Posterior vena cava (tissue), 2 donors: ENCODE measurements around the gene PCSK2. TPM values are rescaled to one million over a fixed set of nuclear protein-coding genes. Genes with fewer than 3 reads are reported as not detected.

Source experiments
- DNase-seq: peaks from one replicate; pipeline ENCODE4 v3.0.0-alpha.2; 2020; ENCODE audit warnings: low spot score
- intact Hi-C, 2 donors: fragments of 100-400 bp; cut with DNase I; formaldehyde crosslinking; loops; one replicate each; pipeline versions ENCODE4 v1.14.1 to v1.14.2; 2022 to 2023
- total RNA-seq, 2 donors: library from RNA; stranded (reverse); fragmentation: NEBNext Ultra II Directional; extraction: Animal tissue kit (Norgen Biotek cat#: 25700); gene quantifications; one replicate each; pipeline ENCODE4 v1.2.1, GENCODE V29; 2021
- donor health status: DM: yes; HTN: yes; CAD: no.
- donor health status: DM: yes; HTN: yes; CAD: no.

PCSK2 gene
- total RNA-seq, 2 donors from 2014 or later: 0.24 to 0.32 TPM

DNA sequence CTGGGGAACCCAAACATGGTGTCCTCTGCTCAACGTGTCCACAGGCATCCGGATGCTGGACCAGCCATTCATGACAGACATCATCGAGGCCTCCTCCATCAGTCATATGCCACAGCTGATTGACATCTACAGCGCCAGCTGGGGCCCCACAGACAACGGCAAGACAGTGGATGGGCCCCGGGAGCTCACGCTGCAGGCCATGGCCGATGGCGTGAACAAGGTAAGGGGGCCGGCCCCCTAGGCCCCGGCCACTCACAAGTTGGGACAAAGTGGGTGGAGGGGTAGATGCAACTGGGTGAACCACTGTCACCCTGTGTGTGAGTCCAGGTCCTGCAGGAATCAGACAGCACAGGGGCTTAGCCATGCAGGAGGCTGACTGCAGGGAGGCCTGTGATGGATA, 209.8 kb downstream of the PCSK2 start:
- no peak for DNase-seq
- intact Hi-C loops: no loop called here

GRCh38 chr20:17437251-17437650, 210.4 kb downstream of the PCSK2 start:
- DNase-seq: no peak
- intact Hi-C loops: no loop called here

DNA sequence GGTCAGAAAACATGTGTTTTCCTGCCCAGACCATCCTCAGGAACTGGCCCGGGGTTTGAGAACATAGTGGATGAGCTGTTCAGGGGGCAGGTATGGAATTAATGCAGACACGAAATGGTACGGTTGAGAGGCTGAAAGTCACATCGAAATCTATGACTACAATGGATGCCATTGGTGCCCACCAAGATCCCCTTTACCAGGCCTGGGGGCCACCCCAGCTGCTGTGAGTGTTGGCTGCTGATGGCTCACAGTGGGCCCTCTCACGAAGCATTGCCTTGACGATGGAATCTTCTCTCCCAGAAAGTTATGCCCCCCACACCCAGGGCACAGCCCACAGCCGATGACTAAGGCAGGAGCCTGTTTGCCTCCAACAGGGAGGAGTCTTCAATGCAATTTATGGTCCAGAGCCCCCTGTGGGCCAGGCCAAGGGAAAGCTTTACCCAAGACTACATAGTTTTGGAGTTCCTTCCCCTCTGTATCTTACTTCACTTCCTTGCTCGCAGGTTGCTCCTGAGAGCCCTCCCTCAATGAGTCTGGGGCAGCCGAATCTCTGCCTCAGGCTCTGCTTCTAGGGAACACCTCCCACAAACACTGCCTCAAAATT, 211.7 kb downstream of the PCSK2 start:
- intact Hi-C loops: no loop called here
- DNase-seq: no peak

GRCh38 chr20:17439616-17440296, 212.9 kb downstream of the PCSK2 start:
- DNase-seq: no peak
- intact Hi-C loops: no loop called here

GRCh38 chr20:17441745-17442144, 214.9 kb downstream of the PCSK2 start:
- intact Hi-C loops: no loop called here
- DNase-seq: no peak

- DNase-seq: no peak
These were observed 215.7 kb downstream of the PCSK2 start for GRCh38 chr20:17442588-17442987.

DNA sequence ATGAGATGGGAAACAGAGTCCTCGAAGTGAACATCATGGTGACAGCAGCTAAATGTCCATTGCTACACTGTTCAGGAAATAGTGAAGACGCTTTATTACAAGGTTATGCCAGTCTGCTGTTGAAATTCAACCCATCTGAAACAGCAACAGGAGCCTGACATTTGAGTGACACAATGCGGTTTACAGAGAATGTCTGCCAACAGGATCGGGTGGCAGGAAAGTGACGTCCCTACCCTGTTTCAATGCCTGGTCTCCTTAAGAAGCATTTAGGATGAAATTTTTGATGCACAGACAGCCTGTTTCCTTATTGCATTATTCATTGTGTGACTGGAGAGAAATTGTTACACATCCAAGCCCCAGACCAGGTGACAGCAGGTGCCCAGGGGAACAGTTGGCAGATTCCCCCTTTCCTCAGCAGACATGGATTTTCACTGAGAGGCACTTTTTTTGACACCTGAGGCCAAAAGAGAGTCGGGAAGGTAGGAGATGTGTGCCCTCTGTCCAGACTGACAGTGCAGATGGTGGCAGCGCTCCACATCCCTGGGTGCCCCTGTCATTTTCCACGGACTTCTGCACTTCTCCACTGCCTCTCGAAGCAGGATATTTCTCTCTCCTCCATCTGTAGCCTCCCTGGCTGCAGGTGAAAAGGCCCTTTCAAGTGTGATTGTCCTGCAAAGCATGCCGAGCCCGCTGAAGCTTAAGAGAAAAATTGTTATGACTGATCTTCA, 216.5 kb downstream of the PCSK2 start:
- DNase-seq: no peak
- intact Hi-C loops: no loop called here

More at GRCh38 chr20:17442588-17442987, 215.7 kb downstream of the PCSK2 start:
- intact Hi-C loops: no loop called here

DNA sequence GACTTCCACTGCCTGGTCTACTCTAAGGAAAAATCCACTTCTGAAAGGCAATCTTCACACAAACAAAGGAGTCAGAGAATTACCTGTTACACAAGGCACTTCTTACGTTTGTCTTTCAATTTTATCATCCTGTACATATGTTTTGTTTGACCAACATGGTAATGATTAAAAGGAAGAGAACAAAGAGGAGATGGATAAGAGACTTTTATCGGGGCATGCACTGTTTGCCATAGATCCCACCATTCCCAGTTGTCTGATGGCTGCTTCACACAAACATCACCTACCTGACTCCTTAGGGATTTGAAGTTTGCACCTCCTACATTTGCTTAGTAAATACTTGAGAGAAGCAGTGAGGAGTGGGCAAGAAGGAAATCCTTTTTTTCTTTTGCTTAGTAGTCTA, 217.3 kb downstream of the PCSK2 start:
- no peak for DNase-seq
- intact Hi-C loops: no loop called here

- intact Hi-C loops: no loop called here
- DNase-seq: no peak
These were observed 218.7 kb downstream of the PCSK2 start for GRCh38 chr20:17445543-17445942.

GRCh38 chr20:17446171-17446570, 219.3 kb downstream of the PCSK2 start:
- intact Hi-C loops: no loop called here
- DNase-seq: no peak

GRCh38 chr20:17448071-17448470, 221.2 kb downstream of the PCSK2 start:
- intact Hi-C loops: no loop called here
- DNase-seq: no peak

GRCh38 chr20:17449031-17449430, 222.2 kb downstream of the PCSK2 start:
- no peak for DNase-seq
- intact Hi-C loops: no loop called here

DNA sequence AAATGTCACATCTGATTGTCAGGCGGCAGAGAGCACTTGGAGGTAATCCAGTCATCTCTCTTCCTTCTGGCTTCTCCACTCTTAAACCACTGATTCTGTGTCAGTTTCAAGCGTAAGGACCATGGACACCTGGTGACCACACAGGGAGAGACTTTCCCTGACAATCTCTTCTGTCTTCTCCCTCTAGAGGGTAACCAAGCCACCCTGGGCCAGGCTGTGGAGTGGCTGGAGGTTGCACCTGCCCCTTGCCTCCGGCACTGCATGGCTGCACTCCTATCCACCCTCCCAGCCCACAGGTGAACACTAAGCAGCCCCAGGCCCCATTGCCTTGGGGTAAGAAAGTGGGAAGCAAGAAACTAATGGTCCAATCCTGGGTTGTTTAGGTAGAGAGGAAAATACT, 225.6 kb downstream of the PCSK2 start:
- no peak for DNase-seq
- intact Hi-C loops: no loop called here

GRCh38 chr20:17453592-17453991, 226.8 kb downstream of the PCSK2 start:
- DNase-seq: no peak
- intact Hi-C loops: no loop called here

GRCh38 chr20:17456279-17456678, 229.4 kb downstream of the PCSK2 start:
- intact Hi-C loops: no loop called here
- no peak for DNase-seq

DNA sequence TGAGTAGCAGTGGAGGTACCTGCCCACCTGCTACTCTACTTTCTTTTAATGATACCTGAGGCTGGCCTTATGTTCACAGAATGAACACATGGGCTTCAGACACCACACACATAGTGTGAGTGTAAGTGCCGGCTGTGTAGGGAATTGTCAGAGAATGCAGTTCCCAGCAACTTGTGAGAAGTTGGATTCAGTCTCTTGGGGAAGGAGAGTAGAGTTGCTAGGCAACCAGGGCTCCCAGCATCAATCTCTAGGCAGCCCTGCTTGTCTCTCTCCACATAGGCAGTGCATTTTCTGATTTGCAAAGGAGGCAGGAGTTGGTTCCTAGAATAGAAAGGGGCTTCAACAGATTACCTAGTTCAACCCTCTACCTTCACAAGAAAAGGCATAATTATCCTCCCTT, 230.2 kb downstream of the PCSK2 start:
- intact Hi-C loops: no loop called here
- no peak for DNase-seq

GRCh38 chr20:17457588-17458190, 230.8 kb downstream of the PCSK2 start:
- intact Hi-C loops: no loop called here

GRCh38 chr20:17460119-17460518, 233.3 kb downstream of the PCSK2 start:
- intact Hi-C loops: no loop called here
- no peak for DNase-seq

More at GRCh38 chr20:17457588-17458190, 230.8 kb downstream of the PCSK2 start:
- DNase-seq: no peak

GRCh38 chr20:17461941-17462340, 235.1 kb downstream of the PCSK2 start:
- intact Hi-C loops: no loop called here
- no peak for DNase-seq

DNA sequence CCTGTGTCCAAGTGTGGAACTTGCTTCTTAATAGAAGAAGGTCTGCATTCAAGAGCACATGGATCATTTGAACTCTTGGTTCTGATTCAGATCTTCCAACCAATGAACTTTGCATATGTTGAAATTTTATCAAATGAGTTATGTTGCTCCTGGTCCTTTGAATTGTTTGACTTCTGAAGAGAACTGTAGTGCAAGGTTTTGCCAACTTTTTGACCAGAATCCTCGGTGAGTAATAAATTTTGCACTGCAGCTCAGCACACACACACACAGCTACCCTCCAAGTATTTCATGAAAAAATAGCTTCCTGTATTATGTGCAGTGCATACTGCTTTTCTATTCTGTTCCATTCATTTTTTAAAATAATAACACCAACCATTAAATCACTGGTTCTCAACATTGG, 236.9 kb downstream of the PCSK2 start:
- DNase-seq: no peak
- intact Hi-C loops: no loop called here
